Right lung (tissue), 5 donors: Measurements from ENCODE around the gene MOSPD2. TPM values are rescaled to one million over a fixed set of nuclear protein-coding genes. Genes with fewer than 3 reads are reported as not detected.

Experiments
- DNase-seq, 2 donors: peaks; one replicate each; pipeline ENCODE4 v3.0.0-alpha.2; 2013
- polyA plus RNA-seq, 5 donors: library from polyadenylated mRNA; unstranded; fragments of 120-200 nt; gene quantifications; one replicate each; pipeline versions ENCODE4 v1.2.1 to v1.2.3, GENCODE V29; 2013; ENCODE audit warnings: inconsistent platforms in 1 of 5, low replicate concordance in 1 of 5; ENCODE audit not compliant: insufficient read length in 5 of 5, insufficient read depth in 1 of 5

The MOSPD2 gene
- polyA plus RNA-seq, 5 donors = 13.6 to 31.0 (median 18.6) TPM

- DNase-seq = no peak
Observed at GRCh38 chrX:14903891-14904290, 30.7 kb downstream of the MOSPD2 start.

- no peak for DNase-seq
Observed at GRCh38 chrX:14913241-14913640, 40.0 kb downstream of the MOSPD2 start.

- no peak for DNase-seq
Observed at GRCh38 chrX:14915596-14915995, 42.4 kb downstream of the MOSPD2 start.

- no peak for DNase-seq
Observed at GRCh38 chrX:14916017-14916674, 42.9 kb downstream of the MOSPD2 start.

GRCh38 chrX:14919407-14919806 is 46.2 kb downstream of the MOSPD2 start:
- no peak for DNase-seq

- DNase-seq = no peak
Observed at GRCh38 chrX:14920196-14920595, 47.0 kb downstream of the MOSPD2 start.

GRCh38 chrX:14922437-14922836 is 49.2 kb downstream of the MOSPD2 start:
- no peak for DNase-seq

GRCh38 chrX:14923761-14924160 is 50.5 kb downstream of the MOSPD2 start:
- DNase-seq = no peak

- DNase-seq = no peak
Observed at GRCh38 chrX:14926471-14926870, 53.2 kb downstream of the MOSPD2 start.

- no peak for DNase-seq
Observed at GRCh38 chrX:14927401-14927800, 54.2 kb downstream of the MOSPD2 start.

GRCh38 chrX:14930663-14931062 is 57.4 kb downstream of the MOSPD2 start:
- DNase-seq = no peak

GRCh38 chrX:14932136-14932535 is 58.9 kb downstream of the MOSPD2 start:
- DNase-seq = no peak

- no peak for DNase-seq
Observed at GRCh38 chrX:14934423-14934822, 61.2 kb downstream of the MOSPD2 start.

GRCh38 chrX:14936561-14936960 is 63.3 kb downstream of the MOSPD2 start:
- DNase-seq = no peak

GRCh38 chrX:14939644-14940043 is 66.4 kb downstream of the MOSPD2 start:
- no peak for DNase-seq

- no peak for DNase-seq
Observed at GRCh38 chrX:14941301-14941700, 68.1 kb downstream of the MOSPD2 start.

- DNase-seq = no peak
Observed at GRCh38 chrX:14942341-14942740, 69.1 kb downstream of the MOSPD2 start.

- no peak for DNase-seq
Observed at GRCh38 chrX:14943962-14944361, 70.7 kb downstream of the MOSPD2 start.

- DNase-seq = no peak
Observed at GRCh38 chrX:14946606-14947155, 73.5 kb downstream of the MOSPD2 start.

GRCh38 chrX:14948691-14949090 is 75.5 kb downstream of the MOSPD2 start:
- DNase-seq = no peak

GRCh38 chrX:14956813-14957582 is 83.8 kb downstream of the MOSPD2 start:
- no peak for DNase-seq

- DNase-seq = no peak
Observed at GRCh38 chrX:14963447-14964236, 90.4 kb downstream of the MOSPD2 start.
